Keratinocyte (primary cell): Measurements from ENCODE around the gene RIMKLA. TPM values are rescaled to one million over a fixed set of nuclear protein-coding genes. Genes with fewer than 3 reads are reported as not detected.

Source experiments
- DNase-seq: peaks from one replicate; pipeline ENCODE4 v3.0.0-alpha.2; 2011; ENCODE audit warnings: low read depth, missing footprints, low spot score
- FAIRE-seq: peaks from 2 replicates; lab custom pipeline; 2011; peaks lifted over from hg19 to GRCh38; lab: Jason Lieb, UNC
- H2AFZ ChIP-seq: 2 replicates; pipeline ENCODE4 v1.6.0; 2012; ENCODE audit warnings: low read length, control low read depth, inconsistent platforms; ENCODE audit not compliant: control insufficient read depth
- H3K27ac ChIP-seq: 2 replicates; pipeline ENCODE4 v1.5.1; 2011; ENCODE audit warnings: low read length; ENCODE audit not compliant: control insufficient read depth, insufficient read depth
- H3K27me3 ChIP-seq: 3 replicates; pipeline ENCODE4 v1.6.0; 2011; ENCODE audit warnings: low read length; ENCODE audit not compliant: control insufficient read depth, insufficient read depth; ENCODE audit errors: extremely low read depth
- H3K36me3 ChIP-seq, 2 experiments: 2 replicates in 1 of 2; 3 replicates in 1 of 2; pipeline ENCODE4 v1.5.1; 2011; ENCODE audit warnings: low read length in 2 of 2, mild to moderate bottlenecking in 1 of 2; ENCODE audit not compliant: control insufficient read depth in 2 of 2, insufficient read depth in 2 of 2; ENCODE audit errors: extremely low read depth in 1 of 2
- H3K4me1 ChIP-seq: 3 replicates; pipeline ENCODE4 v1.5.1; 2011; ENCODE audit warnings: low read length; ENCODE audit not compliant: control insufficient read depth, insufficient read depth; ENCODE audit errors: extremely low read depth
- H3K4me2 ChIP-seq: 3 replicates; pipeline ENCODE4 v1.6.0; 2011; ENCODE audit warnings: low read depth, low read length; ENCODE audit not compliant: control insufficient read depth, insufficient read depth; ENCODE audit errors: extremely low read depth
- H3K4me3 ChIP-seq, 3 experiments: fragments of 200-600 bp in 1 of 3; sonication (generic) in 1 of 3; 2 replicates in 2 of 3; 3 replicates in 1 of 3; pipeline ENCODE4 v1.5.1; 2011 to 2016; ENCODE audit warnings: low read length in 3 of 3, mild to moderate bottlenecking in 3 of 3, control low read depth in 2 of 3, inconsistent platforms in 1 of 3, low read depth in 1 of 3, mixed read lengths in 1 of 3, mixed run types in 1 of 3, moderate library complexity in 1 of 3; ENCODE audit not compliant: control insufficient read depth in 2 of 3, insufficient read depth in 2 of 3; ENCODE audit errors: extremely low read depth in 1 of 3
- H3K79me2 ChIP-seq: 2 replicates; pipeline ENCODE4 v1.6.0; 2012; ENCODE audit warnings: low read length; ENCODE audit not compliant: control insufficient read depth, insufficient read depth
- H3K9ac ChIP-seq: 3 replicates; pipeline ENCODE4 v1.6.0; 2011; ENCODE audit warnings: low read length; ENCODE audit not compliant: control insufficient read depth, insufficient read depth; ENCODE audit errors: extremely low read depth
- H3K9me1 ChIP-seq: 3 replicates; pipeline ENCODE4 v1.6.0; 2011; ENCODE audit warnings: low read length; ENCODE audit not compliant: control insufficient read depth, insufficient read depth; ENCODE audit errors: extremely low read depth
- H3K9me3 ChIP-seq: 2 replicates; pipeline ENCODE4 v1.5.1; 2012; ENCODE audit warnings: low read depth, low read length; ENCODE audit not compliant: control insufficient read depth
- H4K20me1 ChIP-seq: 3 replicates; pipeline ENCODE4 v1.6.0; 2011; ENCODE audit warnings: low read length; ENCODE audit not compliant: control insufficient read depth, insufficient read depth; ENCODE audit errors: extremely low read depth
- EZH2 ChIP-seq: IDR thresholded peaks from one replicate; pipeline ENCODE4 v1.6.1; 2012; ENCODE audit warnings: inconsistent platforms, mild to moderate bottlenecking, low read length, moderate library complexity
- dilution Hi-C: fragments of 300-500 bp; cut with MboI; formaldehyde crosslinking; loops from one replicate; pipeline ENCODE4 v1.7.0; 2020; ENCODE audit warnings: low sequenced_read_pairs; ENCODE audit not compliant: extremely low pct_ligation_motif_present
- polyA plus RNA-seq, 5 experiments: library from polyadenylated mRNA; depleted of rRNA in 3 of 5; stranded (reverse) in 3 of 5; stranded (forward) in 1 of 5; unstranded in 1 of 5; fragments of >200 nt; gene quantifications; 1 replicate in 1 of 5; 2 replicates in 3 of 5; 3 replicates in 1 of 5; pipeline versions ENCODE4 v1.2.1 to v1.2.3, GENCODE V29; 2011 to 2012; ENCODE audit warnings: missing spikeins in 2 of 5, low read depth in 1 of 5, low replicate concordance in 1 of 5
- TF ChIP-seq, protein P1 (sequence below), 3 experiments: IDR thresholded peaks in 1 of 3; conservative IDR thresholded peaks in 1 of 3; optimal IDR thresholded peaks in 1 of 3; 2 replicates in 2 of 3; 3 replicates in 1 of 3; pipeline versions ENCODE3 to v1.5.1; 2011; ENCODE audit warnings: low read length in 3 of 3, mild to moderate bottlenecking in 3 of 3, moderate library complexity in 2 of 3, control low read depth in 1 of 3, inconsistent platforms in 1 of 3; ENCODE audit not compliant: insufficient read depth in 2 of 3; ENCODE audit errors: extremely low read depth in 1 of 3

RIMKLA gene
- polyA plus RNA-seq, 1 donor (not counting 4 experiments of a cell fraction or from before 2014, with no cell fraction given): not detected

DNA sequence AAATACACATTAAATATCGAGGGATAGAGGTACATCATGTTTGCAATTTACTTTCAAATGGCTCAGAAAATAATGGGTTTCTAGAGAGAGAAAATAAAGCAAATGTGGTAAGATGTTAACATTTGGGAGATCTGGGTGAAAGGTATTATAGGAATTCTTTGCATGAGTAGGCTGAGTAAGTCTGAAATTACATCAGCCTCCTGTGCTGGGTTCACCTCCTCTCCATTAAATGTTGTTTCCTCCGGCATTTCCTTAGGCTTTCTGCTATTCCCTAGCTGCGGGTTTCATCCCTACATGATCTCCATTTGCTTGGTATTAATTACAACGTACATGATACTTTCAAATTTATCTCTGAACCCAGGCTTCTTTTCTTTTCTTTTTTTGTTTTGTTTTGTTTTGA, 43.6 kb downstream of the RIMKLA start:
- no peaks in the 10 kb centered on the region for H3K9me3 ChIP-seq
- DNase-seq: no peak
- H3K4me1 ChIP-seq: no peaks in the 10 kb centered on the region
- no peak overlapping the region for H3K9ac ChIP-seq
- dilution Hi-C loops: no loop called here
- no peak overlapping the region for H3K27ac ChIP-seq
- H3K4me2 ChIP-seq: no peak overlapping the region
- TF ChIP-seq, protein P1, sequence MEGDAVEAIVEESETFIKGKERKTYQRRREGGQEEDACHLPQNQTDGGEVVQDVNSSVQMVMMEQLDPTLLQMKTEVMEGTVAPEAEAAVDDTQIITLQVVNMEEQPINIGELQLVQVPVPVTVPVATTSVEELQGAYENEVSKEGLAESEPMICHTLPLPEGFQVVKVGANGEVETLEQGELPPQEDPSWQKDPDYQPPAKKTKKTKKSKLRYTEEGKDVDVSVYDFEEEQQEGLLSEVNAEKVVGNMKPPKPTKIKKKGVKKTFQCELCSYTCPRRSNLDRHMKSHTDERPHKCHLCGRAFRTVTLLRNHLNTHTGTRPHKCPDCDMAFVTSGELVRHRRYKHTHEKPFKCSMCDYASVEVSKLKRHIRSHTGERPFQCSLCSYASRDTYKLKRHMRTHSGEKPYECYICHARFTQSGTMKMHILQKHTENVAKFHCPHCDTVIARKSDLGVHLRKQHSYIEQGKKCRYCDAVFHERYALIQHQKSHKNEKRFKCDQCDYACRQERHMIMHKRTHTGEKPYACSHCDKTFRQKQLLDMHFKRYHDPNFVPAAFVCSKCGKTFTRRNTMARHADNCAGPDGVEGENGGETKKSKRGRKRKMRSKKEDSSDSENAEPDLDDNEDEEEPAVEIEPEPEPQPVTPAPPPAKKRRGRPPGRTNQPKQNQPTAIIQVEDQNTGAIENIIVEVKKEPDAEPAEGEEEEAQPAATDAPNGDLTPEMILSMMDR (optimal IDR thresholded peaks at IDR 0.05 in 1 of 3, IDR thresholded peaks at IDR 0.05 in 1 of 3, conservative IDR thresholded peaks at IDR 0.05 in 1 of 3; ENCODE audit: extremely low read depth in 1 of 3, insufficient read depth in 2 of 3, low read length in 3 of 3): no peak
- TF ChIP-seq EZH2: no peak
- no peak overlapping the region for H2AFZ ChIP-seq
- H3K79me2 ChIP-seq: no peaks in the 10 kb centered on the region
- H3K36me3 ChIP-seq: no peaks in the 10 kb centered on the region
- no peaks in the 10 kb centered on the region for H3K9me1 ChIP-seq
- H3K27me3 ChIP-seq: peaks cover 21% of the 10 kb centered on the region
- no peak for FAIRE-seq
- no peaks in the 10 kb centered on the region for H4K20me1 ChIP-seq
- H3K4me3 ChIP-seq: no peak overlapping the region

- H3K4me2 ChIP-seq: no peak overlapping the region
- no peaks in the 10 kb centered on the region for H3K79me2 ChIP-seq
- no peaks in the 10 kb centered on the region for H4K20me1 ChIP-seq
- no peak overlapping the region for H3K27ac ChIP-seq
- H3K9ac ChIP-seq: no peak overlapping the region
- H2AFZ ChIP-seq: no peak overlapping the region
- no peak for FAIRE-seq
- TF ChIP-seq, protein P1 (optimal IDR thresholded peaks at IDR 0.05 in 1 of 3, IDR thresholded peaks at IDR 0.05 in 1 of 3, conservative IDR thresholded peaks at IDR 0.05 in 1 of 3; ENCODE audit: extremely low read depth in 1 of 3, insufficient read depth in 2 of 3, low read length in 3 of 3): no peak
- no peak for TF ChIP-seq EZH2
- no peaks in the 10 kb centered on the region for H3K36me3 ChIP-seq
- H3K4me1 ChIP-seq: no peaks in the 10 kb centered on the region
- DNase-seq: no peak
- H3K9me1 ChIP-seq: no peaks in the 10 kb centered on the region
- dilution Hi-C loops: no loop called here
- peaks cover 3% of the 10 kb centered on the region for H3K27me3 ChIP-seq
- no peak overlapping the region for H3K4me3 ChIP-seq
- H3K9me3 ChIP-seq: no peaks in the 10 kb centered on the region
Measured at GRCh38 chr1:42427240-42427639, 46.6 kb downstream of the RIMKLA start.
